Cardiac fibroblast (primary cell): ENCODE measurements around the gene IGF2BP2.
A peak's percentile ranks its signal among the peaks of the same experiment; 100 is the strongest.
"Not testable (repeated sequence)": the region's sequence is repeated elsewhere in the genome, so short reads cannot be mapped to it uniquely, and the experiment has no call there.

Experiments
- DNase-seq, 2 donors: peaks; one replicate each; pipeline versions ENCODE4 v3.0.0 to v3.0.0-alpha.2; 2010; ENCODE audit warnings: low read depth in 2 of 2
- H3K4me3 ChIP-seq, 2 donors: replicated peaks in 1 of 2; 1 replicate in 1 of 2; 2 replicates in 1 of 2; pipeline ENCODE4 v1.5.1; 2011; ENCODE audit warnings: low read depth in 2 of 2, low read length in 2 of 2, mild to moderate bottlenecking in 2 of 2, moderate library complexity in 1 of 2
- TF ChIP-seq, protein P1 (sequence below): IDR thresholded peaks from one replicate; pipeline ENCODE4 v1.5.1; 2011; ENCODE audit warnings: low read depth, mild to moderate bottlenecking, low read length, inconsistent platforms

Gene IGF2BP2

DNA sequence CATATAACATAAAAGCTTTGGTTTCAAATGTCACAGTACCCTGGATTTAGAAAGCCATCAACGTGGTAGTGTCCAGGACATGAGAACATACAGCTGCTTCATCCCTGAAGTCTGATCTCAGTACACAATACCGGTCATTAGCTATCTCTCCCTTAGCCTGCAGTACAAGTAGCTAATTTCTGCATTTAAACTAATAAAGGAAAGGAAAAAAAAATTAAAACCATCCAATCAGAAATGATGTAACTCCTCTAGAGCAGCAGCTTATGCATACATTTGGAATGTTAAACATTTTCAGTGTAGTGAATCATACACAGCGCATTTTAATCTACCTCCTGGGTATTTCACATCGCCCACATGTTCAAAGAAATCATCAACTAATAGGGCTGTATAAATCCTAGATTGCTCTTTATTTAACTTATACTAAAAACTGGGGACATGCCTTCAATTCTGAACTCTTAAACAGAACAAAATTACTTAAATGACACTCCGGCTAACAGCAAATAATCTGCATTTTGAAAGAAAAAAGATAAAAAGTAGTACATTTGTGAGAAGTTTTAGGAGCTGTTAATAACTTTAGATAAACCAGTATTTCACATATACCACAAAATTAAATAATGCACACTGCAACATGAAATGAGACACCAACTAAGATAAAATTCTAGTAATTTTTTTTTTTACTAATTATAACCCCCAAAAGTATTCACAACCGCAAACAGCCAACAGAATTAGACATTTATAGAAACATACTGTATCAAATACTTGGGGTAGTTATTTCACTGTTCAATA lies 3.7 kb downstream of the IGF2BP2 start:
- TF ChIP-seq, protein P1, sequence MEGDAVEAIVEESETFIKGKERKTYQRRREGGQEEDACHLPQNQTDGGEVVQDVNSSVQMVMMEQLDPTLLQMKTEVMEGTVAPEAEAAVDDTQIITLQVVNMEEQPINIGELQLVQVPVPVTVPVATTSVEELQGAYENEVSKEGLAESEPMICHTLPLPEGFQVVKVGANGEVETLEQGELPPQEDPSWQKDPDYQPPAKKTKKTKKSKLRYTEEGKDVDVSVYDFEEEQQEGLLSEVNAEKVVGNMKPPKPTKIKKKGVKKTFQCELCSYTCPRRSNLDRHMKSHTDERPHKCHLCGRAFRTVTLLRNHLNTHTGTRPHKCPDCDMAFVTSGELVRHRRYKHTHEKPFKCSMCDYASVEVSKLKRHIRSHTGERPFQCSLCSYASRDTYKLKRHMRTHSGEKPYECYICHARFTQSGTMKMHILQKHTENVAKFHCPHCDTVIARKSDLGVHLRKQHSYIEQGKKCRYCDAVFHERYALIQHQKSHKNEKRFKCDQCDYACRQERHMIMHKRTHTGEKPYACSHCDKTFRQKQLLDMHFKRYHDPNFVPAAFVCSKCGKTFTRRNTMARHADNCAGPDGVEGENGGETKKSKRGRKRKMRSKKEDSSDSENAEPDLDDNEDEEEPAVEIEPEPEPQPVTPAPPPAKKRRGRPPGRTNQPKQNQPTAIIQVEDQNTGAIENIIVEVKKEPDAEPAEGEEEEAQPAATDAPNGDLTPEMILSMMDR = no peak
- DNase-seq = peak; percentile 80 to 94
- peak overlapping the region; percentile 0 to 87 for H3K4me3 ChIP-seq

DNA sequence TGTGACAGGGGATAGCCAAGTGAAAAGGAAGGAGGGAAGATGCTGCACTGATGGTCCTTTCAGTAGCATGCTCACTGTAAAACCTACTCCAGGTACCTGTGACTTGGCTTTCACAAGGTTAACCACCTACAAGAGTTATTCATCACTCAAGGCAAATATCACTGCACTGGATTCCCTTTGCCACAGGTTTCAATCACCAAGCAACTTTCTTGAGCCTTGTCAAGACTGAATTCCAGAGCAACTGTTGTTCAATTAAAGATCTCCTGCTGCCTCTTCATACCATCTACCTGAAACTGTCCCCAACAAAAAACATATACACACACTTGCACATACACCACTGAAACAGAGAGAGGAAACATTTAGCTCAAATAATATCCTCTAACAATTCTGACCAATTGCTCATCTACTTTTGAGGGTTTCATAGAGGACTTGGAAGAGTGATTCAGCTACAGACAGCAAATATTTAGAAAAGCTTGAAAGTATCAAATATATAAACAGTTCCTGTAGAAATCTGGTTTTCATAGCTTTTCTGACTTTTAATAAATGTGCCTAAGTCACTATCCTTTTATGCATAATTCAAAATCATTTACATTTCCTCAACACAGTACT lies 6.5 kb downstream of the IGF2BP2 start:
- DNase-seq = no peak
- no peak overlapping the region for H3K4me3 ChIP-seq
- TF ChIP-seq, protein P1 = no peak

DNA sequence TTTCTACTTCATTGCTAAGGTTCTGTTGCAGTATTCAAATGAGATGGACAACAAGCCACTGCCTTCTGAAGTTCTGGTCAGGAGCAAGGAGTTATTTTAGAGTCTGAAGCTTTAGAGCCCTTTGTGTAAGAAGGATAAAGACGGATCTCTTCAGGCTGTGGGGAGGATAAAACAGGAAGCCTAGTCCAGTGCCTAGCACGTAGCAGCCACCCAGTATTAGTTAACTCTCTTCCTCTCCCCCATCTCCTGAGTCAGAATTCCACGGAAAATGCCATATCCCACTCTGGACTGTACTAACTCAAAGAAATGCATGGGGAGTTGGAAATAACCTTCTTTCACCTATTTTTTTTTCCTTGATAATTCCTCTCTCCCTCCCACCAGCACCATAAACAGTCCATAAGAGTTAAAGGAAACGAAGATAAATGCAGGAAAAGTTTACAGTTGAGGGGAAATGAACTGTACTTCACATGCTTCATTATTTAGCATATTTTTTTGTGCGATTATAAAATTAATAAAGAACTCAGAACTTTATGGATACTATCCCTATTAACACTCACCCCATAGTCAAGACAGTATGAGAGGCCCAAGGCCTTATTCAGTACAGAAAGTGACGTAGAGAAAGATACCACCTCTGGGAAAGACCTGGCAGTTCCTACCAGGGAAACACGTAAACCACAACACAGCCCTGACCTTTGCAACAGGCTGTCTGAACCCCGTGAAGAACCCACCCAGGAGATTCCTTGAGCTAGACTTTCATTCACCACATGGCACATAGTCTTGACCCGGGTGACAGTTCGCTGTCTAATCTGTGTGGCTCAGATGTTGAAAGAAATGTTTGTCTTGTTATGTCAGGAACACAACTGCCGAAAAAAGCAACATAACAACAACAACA lies 9.2 kb downstream of the IGF2BP2 start:
- H3K4me3 ChIP-seq = no peak overlapping the region
- peak; percentile 45 to 50 for DNase-seq
- TF ChIP-seq, protein P1 = no peak

DNA sequence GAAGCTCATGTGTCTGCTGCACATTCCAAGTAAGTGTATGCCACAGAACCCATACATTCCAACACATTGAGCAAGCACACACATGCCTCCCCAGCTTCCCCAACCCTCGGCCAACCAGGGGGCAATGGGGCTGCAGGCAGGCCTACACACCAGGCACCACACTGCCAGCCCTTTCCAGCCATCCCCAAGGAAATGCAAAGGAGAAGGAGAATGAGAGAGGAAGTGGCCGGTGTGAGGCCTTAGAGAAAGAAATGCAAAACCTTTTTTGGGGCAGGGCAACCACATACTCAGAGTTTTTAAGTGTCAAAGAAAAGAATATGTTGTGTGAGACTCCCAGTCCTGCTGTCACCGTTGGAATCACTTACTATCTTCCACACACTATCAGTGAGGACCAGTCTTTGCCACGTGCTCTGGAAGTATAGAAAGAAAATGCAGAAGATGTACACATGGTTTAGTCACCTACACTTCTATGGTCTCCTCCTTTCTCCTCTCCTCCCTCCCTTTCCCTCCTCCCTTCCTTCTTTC lies 11.1 kb downstream of the IGF2BP2 start:
- H3K4me3 ChIP-seq = no peak overlapping the region
- peak; percentile 70 to 75 for DNase-seq
- TF ChIP-seq, protein P1 = no peak

DNA sequence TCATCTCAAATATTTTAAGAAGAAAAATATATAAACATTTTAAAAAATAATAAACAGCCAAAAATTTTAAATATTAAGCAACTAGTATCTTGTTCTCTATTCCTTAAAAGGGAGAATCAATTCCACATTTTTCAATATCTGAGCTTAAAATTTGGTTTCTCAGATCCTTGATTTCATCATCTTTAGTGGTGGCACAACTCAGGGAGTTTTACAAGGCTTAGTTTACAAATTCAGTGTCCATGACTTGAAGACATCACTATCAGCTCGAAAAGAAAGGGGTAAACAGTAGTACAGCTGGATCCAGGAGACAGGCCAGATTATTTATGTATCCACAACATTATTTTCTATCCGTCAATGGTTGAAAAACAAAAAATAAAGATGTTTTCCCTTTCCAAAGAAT lies 11.6 kb downstream of the IGF2BP2 start:
- DNase-seq = no peak
- TF ChIP-seq, protein P1 = no peak
- H3K4me3 ChIP-seq = no peak overlapping the region

DNA sequence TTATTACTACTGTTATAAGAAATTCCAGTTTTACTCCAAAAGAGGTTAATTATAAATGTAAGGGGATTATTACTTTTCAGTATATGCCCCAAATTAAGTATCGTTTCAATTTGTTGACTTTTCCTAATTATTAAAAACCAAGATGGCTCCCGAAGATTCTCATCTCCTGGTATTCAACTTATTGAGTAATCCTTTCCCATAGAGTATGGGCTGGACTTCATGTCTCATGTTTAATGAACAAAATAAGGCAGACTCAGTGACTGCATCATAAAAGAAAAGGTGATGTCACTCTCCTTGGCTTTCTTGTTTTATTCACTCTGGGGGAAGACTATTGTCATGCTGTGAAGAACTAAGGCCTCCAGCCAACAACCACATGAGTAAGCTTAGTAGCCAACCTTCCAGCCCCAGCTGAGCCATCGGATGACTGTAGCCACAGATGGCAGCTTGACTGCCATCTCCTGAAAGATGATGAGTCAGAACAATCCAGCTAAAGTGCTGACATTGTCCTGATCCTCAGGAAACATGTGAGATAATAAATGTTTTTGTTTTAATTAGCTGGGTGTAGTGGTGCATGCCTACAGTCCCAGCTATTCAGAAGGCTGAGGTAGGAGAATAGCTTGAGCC lies 17.3 kb downstream of the IGF2BP2 start:
- DNase-seq = peak; percentile 57 to 99
- TF ChIP-seq, protein P1 = no peak
- H3K4me3 ChIP-seq = no peak overlapping the region

DNA sequence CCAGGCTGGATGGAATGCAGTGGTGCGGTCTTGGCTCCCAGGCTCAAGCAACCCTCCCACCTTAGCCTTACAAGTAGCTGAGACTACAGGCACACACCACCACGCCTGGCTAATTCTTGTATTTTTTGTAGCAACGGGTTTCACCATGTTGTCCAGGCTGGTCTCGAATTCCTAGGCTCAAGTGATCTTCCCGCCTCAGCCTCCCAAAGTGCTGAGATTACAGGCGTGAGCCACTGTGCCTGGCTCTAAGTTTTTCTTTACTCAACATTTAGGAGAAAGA lies 26.1 kb downstream of the IGF2BP2 start:
- H3K4me3 ChIP-seq, DNase-seq: not testable (repeated sequence)
